ENCODE measurements around the gene CXXC1.
A peak's percentile ranks its signal among the peaks of the same experiment; 100 is the strongest.
"Not testable (repeated sequence)": the region's sequence is repeated elsewhere in the genome, so short reads cannot be mapped to it uniquely, and the experiment has no call there.

Gene CXXC1

DNA sequence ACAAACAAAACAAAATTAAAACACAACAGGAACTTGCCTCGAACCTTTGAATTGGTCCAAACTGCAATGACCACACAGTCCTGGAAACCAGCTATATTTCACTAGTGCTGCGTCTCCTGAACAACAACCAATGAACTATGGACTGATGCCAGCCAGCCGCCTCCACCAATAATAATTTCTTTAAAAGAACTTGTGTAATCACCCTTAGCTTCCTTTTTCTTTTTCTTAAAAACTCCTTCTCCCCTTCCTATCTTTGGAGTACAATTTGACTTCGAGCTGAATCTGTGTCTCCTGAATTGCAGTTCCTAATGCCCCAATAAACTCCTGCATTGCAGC is 1.6 kb upstream of the CXXC1 start:
- no peaks in the 10 kb centered on the region for H3K27me3 Mint-ChIP-seq (ENCODE audit: low read depth)
- H3K4me1 Mint-ChIP-seq, result peaks cover 15% of the 10 kb centered on the region
- no peaks in the 10 kb centered on the region for H3K9me3 Mint-ChIP-seq
- peaks cover 12% of the 10 kb centered on the region for H3K36me3 Mint-ChIP-seq (ENCODE audit: low read depth)
- TF ChIP-seq, protein P1, sequence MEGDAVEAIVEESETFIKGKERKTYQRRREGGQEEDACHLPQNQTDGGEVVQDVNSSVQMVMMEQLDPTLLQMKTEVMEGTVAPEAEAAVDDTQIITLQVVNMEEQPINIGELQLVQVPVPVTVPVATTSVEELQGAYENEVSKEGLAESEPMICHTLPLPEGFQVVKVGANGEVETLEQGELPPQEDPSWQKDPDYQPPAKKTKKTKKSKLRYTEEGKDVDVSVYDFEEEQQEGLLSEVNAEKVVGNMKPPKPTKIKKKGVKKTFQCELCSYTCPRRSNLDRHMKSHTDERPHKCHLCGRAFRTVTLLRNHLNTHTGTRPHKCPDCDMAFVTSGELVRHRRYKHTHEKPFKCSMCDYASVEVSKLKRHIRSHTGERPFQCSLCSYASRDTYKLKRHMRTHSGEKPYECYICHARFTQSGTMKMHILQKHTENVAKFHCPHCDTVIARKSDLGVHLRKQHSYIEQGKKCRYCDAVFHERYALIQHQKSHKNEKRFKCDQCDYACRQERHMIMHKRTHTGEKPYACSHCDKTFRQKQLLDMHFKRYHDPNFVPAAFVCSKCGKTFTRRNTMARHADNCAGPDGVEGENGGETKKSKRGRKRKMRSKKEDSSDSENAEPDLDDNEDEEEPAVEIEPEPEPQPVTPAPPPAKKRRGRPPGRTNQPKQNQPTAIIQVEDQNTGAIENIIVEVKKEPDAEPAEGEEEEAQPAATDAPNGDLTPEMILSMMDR (IDR thresholded peaks at IDR 0.05; ENCODE audit: unreplicated experiment in 3 of 3), result no peak
- H3K4me3 Mint-ChIP-seq, result peak overlapping the region; percentile 77 to 84 (median 80)
- H3K27ac Mint-ChIP-seq, result peak overlapping the region in 2 of 3 experiments; percentile 11 to 36

DNA sequence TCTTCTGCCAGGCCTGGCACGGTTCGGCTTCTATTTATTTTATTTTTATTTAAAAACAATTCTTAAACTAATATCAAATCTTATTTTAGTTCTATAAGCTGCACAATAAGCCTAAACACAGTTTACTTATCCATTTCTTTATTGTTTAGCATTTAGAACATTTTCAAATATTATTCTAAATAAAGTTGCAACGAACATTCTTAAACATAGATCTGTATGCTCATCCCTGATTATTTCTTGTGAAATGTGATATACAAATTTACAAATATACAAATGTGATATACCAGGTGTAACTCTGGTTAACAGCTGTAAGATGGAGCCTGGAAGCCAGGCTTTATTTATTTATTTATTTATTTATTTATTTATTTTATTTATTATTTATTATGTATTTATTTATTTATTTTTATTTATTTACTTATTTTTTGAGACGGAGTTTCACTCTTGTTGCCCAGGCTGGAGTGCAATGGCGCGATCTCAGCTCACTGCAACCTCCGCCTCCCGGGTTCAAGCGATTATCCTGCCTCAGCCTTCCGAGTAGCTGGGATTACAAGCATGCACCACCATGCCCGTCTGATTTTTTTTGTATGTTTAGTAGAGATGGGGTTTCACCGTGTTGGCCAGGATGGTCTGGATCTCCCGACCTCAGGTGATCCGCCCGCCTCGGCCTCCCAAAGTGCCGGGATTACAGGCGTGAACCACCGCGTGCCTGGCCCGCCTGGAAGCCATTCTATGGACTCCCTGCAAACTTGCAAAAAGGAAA is 1.0 kb upstream of the CXXC1 start:
- H3K27me3 Mint-ChIP-seq (ENCODE audit: low read depth); H3K9me3 Mint-ChIP-seq: not testable (repeated sequence)
- H3K36me3 Mint-ChIP-seq (ENCODE audit: low read depth), result peaks cover 18% of the 10 kb centered on the region
- peak overlapping the region; percentile 31 to 97 (median 50) for H3K27ac Mint-ChIP-seq
- H3K4me3 Mint-ChIP-seq, result peak overlapping the region; percentile 94 to 98 (median 95)
- peaks cover 15% of the 10 kb centered on the region for H3K4me1 Mint-ChIP-seq

DNA sequence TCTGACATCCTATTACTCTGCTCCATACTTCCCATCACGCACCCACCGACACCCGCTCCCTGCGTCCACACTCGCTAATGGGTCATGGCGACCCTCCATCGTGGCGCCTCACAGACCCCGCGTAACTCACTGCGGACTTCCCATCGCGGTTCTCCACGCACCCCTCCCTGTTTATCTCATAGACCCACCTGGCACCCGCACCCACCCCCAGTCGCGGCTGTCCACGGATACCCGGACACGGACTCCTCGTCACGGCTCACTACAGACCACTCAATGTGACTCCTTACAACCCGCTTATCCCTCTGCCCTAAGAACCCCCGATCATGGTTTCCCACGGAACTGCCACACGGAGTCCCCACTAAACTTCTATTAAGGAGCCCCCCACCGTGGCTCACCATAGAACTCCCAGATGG is 458 bp downstream of the CXXC1 start:
- H3K4me3 Mint-ChIP-seq, result peak overlapping the region; percentile 94 to 98 (median 95)
- H3K9me3 Mint-ChIP-seq, result no peaks in the 10 kb centered on the region
- H3K27me3 Mint-ChIP-seq (ENCODE audit: low read depth), result no peaks in the 10 kb centered on the region
- H3K27ac Mint-ChIP-seq, result peak overlapping the region; percentile 31 to 97 (median 50)
- TF ChIP-seq, protein P1 (IDR thresholded peaks at IDR 0.05; ENCODE audit: unreplicated experiment in 3 of 3), result no peak
- peaks cover 31% of the 10 kb centered on the region for H3K36me3 Mint-ChIP-seq (ENCODE audit: low read depth)
- H3K4me1 Mint-ChIP-seq, result peaks cover 15% of the 10 kb centered on the region

DNA sequence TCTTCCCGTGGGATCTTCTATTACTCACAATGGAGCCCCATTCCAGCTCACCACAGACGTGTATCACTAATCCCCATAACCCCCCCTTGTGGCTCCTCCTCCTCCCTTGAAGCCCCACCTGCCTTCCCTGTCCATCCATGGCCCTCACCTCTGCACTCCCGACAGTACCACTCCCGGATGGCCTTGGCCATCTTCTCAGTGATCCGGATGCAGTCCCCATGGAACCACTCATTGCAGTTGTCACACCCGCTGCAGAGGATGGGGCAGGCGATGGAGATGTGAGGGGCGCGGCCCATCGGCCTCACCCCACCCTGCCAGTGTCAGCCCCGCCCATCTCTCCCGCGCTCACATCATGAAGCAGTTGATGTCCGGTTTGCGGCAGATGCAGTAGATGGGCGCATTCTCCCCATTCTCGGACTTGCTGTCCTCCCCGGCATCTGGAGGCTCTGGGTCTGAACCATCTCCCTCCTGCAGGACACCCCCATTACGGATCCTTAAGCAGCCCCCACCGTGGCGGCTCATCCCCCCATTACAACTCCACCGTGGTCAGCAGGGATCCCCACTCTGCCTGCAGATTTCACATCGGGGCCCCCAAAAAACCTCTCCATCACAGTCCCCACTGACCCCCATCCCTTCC is 983 bp downstream of the CXXC1 start:
- Mint-ChIP-seq H3K4me1 (peaks cover 16% of the 10 kb centered on the region), H3K9me3 (no peaks in the 10 kb centered on the region), H3K4me3 (peak overlapping the region; percentile 94 to 98 (median 95)), H3K27ac (no peak overlapping the region), H3K27me3 (ENCODE audit: low read depth) (no peaks in the 10 kb centered on the region), H3K36me3 (ENCODE audit: low read depth) (peaks cover 31% of the 10 kb centered on the region)
- TF ChIP-seq, protein P1 (IDR thresholded peaks at IDR 0.05; ENCODE audit: unreplicated experiment in 3 of 3), result no peak

DNA sequence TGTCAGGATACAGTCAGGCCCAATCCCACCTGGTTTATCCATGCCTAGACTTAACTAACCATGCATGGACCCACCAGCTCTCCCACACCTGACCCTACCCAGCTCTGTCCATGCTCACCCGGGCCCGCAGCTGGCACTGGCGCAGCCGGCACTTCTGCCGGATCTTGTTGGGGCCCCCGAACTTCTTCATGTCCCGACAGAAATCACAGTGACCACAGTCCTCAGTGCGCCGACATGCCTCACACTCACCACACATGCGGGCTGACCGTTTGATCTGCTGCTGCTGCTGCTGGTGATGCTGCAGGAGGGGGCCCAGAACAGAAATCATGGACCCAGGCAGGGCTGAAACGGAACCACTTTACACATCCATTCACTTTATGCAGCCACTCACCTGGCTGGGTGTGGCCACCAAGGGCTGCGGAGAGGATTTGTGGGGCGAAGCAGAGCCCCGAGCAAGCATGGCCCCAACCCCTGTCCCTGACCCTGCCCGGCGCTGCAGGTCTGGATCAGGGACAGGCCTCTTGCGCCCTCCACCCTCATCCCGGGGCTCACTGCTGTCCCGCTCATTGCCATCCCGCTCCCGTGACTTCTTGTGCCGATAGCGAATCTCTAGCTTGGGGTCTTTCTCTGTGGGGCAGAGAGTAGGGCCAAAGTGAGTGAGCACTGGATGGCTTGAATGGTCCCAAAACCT is 1.7 kb downstream of the CXXC1 start:
- peak overlapping the region; percentile 94 to 98 (median 95) for H3K4me3 Mint-ChIP-seq
- no peak overlapping the region for H3K27ac Mint-ChIP-seq
- TF ChIP-seq, protein P1 (IDR thresholded peaks at IDR 0.05; ENCODE audit: unreplicated experiment in 3 of 3), result no peak
- peaks cover 38% of the 10 kb centered on the region for H3K36me3 Mint-ChIP-seq (ENCODE audit: low read depth)
- H3K9me3 Mint-ChIP-seq, result peaks cover 7% of the 10 kb centered on the region
- peaks cover 23% of the 10 kb centered on the region for H3K4me1 Mint-ChIP-seq
- no peaks in the 10 kb centered on the region for H3K27me3 Mint-ChIP-seq (ENCODE audit: low read depth)

DNA sequence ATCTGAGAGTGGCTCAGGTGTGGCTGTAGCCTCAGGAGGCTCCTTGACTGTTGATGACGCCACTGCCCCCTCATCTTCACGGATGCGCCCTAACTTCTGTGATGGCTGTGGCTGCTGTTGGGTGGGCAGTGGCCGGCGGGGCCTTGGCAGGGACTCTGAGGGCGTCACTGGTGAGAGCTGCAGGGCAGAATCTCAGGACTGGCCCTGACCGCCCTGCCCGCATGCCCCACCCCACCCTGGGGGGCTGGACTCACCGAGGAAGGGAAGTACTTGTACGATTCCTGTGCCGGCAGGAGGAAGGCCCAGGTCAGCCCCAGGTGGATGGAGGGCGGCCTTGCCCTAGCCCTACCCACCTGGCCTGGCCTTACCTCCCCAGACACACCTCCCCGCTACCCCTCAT is 2.4 kb downstream of the CXXC1 start:
- no peak overlapping the region for H3K27ac Mint-ChIP-seq
- no peaks in the 10 kb centered on the region for H3K27me3 Mint-ChIP-seq (ENCODE audit: low read depth)
- peak overlapping the region; percentile 96 to 99 (median 97) for H3K4me3 Mint-ChIP-seq
- H3K36me3 Mint-ChIP-seq (ENCODE audit: low read depth), result peaks cover 45% of the 10 kb centered on the region
- H3K4me1 Mint-ChIP-seq, result peaks cover 30% of the 10 kb centered on the region
- TF ChIP-seq, protein P1 (IDR thresholded peaks at IDR 0.05; ENCODE audit: unreplicated experiment in 3 of 3), result no peak
- H3K9me3 Mint-ChIP-seq, result peaks cover 14% of the 10 kb centered on the region
